ENCODE results near the gene THSD4. TPM values are rescaled to one million over a fixed set of nuclear protein-coding genes. Genes with fewer than 3 reads are reported as not detected.
A peak's percentile ranks its signal among the peaks of the same experiment; 100 is the strongest.

The THSD4 gene
- total and polyA plus RNA-seq, 2 of the 8 experiments (the other 6 are each of a cell fraction or from before 2014, with no cell fraction given): 2.5 to 6.2 TPM

GRCh38 chr15:71810256-71811035 lies 695.2 kb downstream of the THSD4 start, which contains the start of gene NR2E3:
NR2E3 (plus strand) TSS chr15:71810554; CDS start chr15:71810744, 190 bp downstream.
- Histone ChIP-seq H4K20me1 (replicated peaks in 1 of 2; ENCODE audit: control insufficient read depth in 1 of 2, insufficient read depth in 2 of 2, low read length in 2 of 2) (no peaks in the 10 kb centered on the region), H3K56ac (replicated peaks; ENCODE audit: insufficient read length, low read depth, low read length) (no peak within 1 kb of the TSS), H3K36me3 (ENCODE audit: control insufficient read depth in 2 of 4, insufficient read depth in 4 of 4, low read length in 3 of 4) (no peaks in the 10 kb centered on the region), H3K23ac (ENCODE audit: insufficient read length) (no peak within 1 kb of the TSS), H2BK12ac (ENCODE audit: low read depth, low read length) (peak within 1 kb of the TSS; percentile 68; the same call in 1 of the 2 replicates), H2BK120ac (replicated peaks; ENCODE audit: low read depth, low read length) (no peak within 1 kb of the TSS), H3K9ac (replicated peaks in 1 of 4; ENCODE audit: extremely low read depth in 1 of 4, low read depth in 3 of 4, low read length in 3 of 4) (no peak within 1 kb of the TSS), H3K79me1 (ENCODE audit: low read depth, low read length) (no peaks in the 10 kb centered on the region), H2BK5ac (ENCODE audit: low read depth, low read length) (no peak within 1 kb of the TSS), H2AFZ (ENCODE audit: low read length) (no peak within 1 kb of the TSS), H3K23me2 (ENCODE audit: low read depth, low read length) (peaks cover 4% of the 10 kb centered on the region; the same call in 1 of the 2 replicates), H3K4ac (replicated peaks; ENCODE audit: insufficient read length, low read depth, low read length) (no peak within 1 kb of the TSS), H3K27ac (ENCODE audit: low read depth, low read length) (no peak within 1 kb of the TSS), H3K4me1 (replicated peaks in 1 of 4; ENCODE audit: control insufficient read depth in 3 of 4, insufficient read depth in 4 of 4, low read length in 3 of 4) (peaks cover 8 to 29% (median 22%) of the 10 kb centered on the region in 4 experiments), H3K79me2 (ENCODE audit: control insufficient read depth in 1 of 2, insufficient read depth in 2 of 2, low read length in 2 of 2) (no peaks in the 10 kb centered on the region), H4K5ac (ENCODE audit: insufficient read length, low read depth, low read length) (no peak within 1 kb of the TSS), H3K18ac (ENCODE audit: extremely low read depth, low read length) (peak within 1 kb of the TSS; percentile 19; the same call in 1 of the 2 replicates), H4K8ac (ENCODE audit: extremely low read depth, insufficient read depth, low read length) (no peak within 1 kb of the TSS; the same call in 1 of the 2 replicates), H4K91ac (replicated peaks; ENCODE audit: insufficient read length, low read length) (peak within 1 kb of the TSS; percentile 56), H2BK15ac (ENCODE audit: low read length) (0 out of 2 replicates have a peak within 1 kb of the TSS, but pooled peaks have one; percentile 98), H3K14ac (ENCODE audit: insufficient read length) (no peak within 1 kb of the TSS), H3K4me3 (ENCODE audit: extremely low read depth in 1 of 4, insufficient read depth in 2 of 4, low read depth in 3 of 4, low read length in 4 of 4) (no peak within 1 kb of the TSS), H3K27me3 (replicated peaks in 1 of 4; ENCODE audit: control insufficient read depth in 3 of 4, extremely low read depth in 1 of 4, insufficient read depth in 3 of 4, low read length in 3 of 4) (no peaks in the 10 kb centered on the region), H2BK20ac (ENCODE audit: low read length) (0 out of 2 replicates have a peak within 1 kb of the TSS, but pooled peaks have one; percentile 61), H3K4me2 (ENCODE audit: insufficient read depth in 1 of 2, low read depth in 2 of 2, low read length in 2 of 2) (no peak within 1 kb of the TSS), H3K9me3 (ENCODE audit: insufficient read depth in 2 of 2, low read depth in 1 of 2, low read length in 1 of 2) (no peaks in the 10 kb centered on the region), H2AK5ac (ENCODE audit: low read depth, low read length) (no peak within 1 kb of the TSS)
- CTCF ChIA-PET (ENCODE audit: partially characterized antibody): interaction anchor here (0.6 to 2.2 kb wide), 5 partner anchors 9 to 346 kb away, joined by 3 to 6 read pairs (median 4); no protein-coding TSS in a partner anchor
- WGBS, 2 experiments (ENCODE audit: extremely low coverage in 1 of 2, insufficient coverage in 1 of 2, insufficient read length in 1 of 2, insufficient replicate concordance in 2 of 2, low coverage in 1 of 2, low lambda C conversion rate in 2 of 2, missing lambda C conversion rate in 1 of 2): 88% methylated on average over 15 of the region's 16 CpGs; no CpG with 5 or more reads in 1 of the 2 experiments
- FAIRE-seq (no peak), DNase-seq (ENCODE audit: low read depth in 1 of 2, low spot score in 2 of 2) (no peak)
- POLR2A ChIA-PET (ENCODE audit: partially characterized antibody): no interaction called here
- TF ChIP-seq KDM5A (IDR thresholded peaks at IDR 0.05; ENCODE audit: low read length) (no peak), TBP (IDR thresholded peaks at IDR 0.05; ENCODE audit: low read depth, low read length) (no peak), SUZ12 (IDR thresholded peaks at IDR 0.05; ENCODE audit: low read length) (no peak), JUN (IDR thresholded peaks at IDR 0.05; ENCODE audit: low read depth, low read length) (no peak), MAFK (IDR thresholded peaks at IDR 0.05; ENCODE audit: low read depth, low read length) (no peak), BCL11A (IDR thresholded peaks at IDR 0.05; ENCODE audit: low read depth in 2 of 2, low read length in 2 of 2) (no peak), HDAC2 (IDR thresholded peaks at IDR 0.05; ENCODE audit: borderline replicate concordance in 1 of 2, low read depth in 2 of 2, low read length in 2 of 2) (no peak), HDAC6 (IDR thresholded peaks at IDR 0.05; ENCODE audit: low read depth, low read length) (no peak), GABPA (IDR thresholded peaks at IDR 0.05; ENCODE audit: borderline replicate concordance, insufficient read depth, low read length) (no peak), GTF2F1 (IDR thresholded peaks at IDR 0.05; ENCODE audit: borderline replicate concordance, low read depth, low read length) (no peak), SP4 (IDR thresholded peaks at IDR 0.05; ENCODE audit: low read length) (no peak), SP1 (IDR thresholded peaks at IDR 0.05; ENCODE audit: low read depth, low read length) (no peak), CHD1 (IDR thresholded peaks at IDR 0.05; ENCODE audit: low read depth, low read length) (no peak)

Measured in H1 (cell line).